K562 (cell line): ENCODE results near the gene BCAR3.

Experiments
- HDAC2 ChIP-seq: fragments of 450-650 bp; IDR thresholded peaks from 2 replicates; pipeline ENCODE4 v1.6.1; 2016; ENCODE audit warnings: mild to moderate bottlenecking
- JUNB ChIP-seq: fragments of 450-650 bp; formaldehyde crosslinking; conservative IDR thresholded peaks from 2 replicates; pipeline ENCODE4 v1.4.0; 2020; ENCODE audit warnings: mild to moderate bottlenecking
- NCOA2 ChIP-seq, 2 experiments: fragments of 450-650 bp; IDR thresholded peaks; 2 replicates each; pipeline ENCODE4 v1.6.1; 2018; ENCODE audit warnings: mild to moderate bottlenecking in 2 of 2, moderate library complexity in 1 of 2; ENCODE audit not compliant: partially characterized antibody in 2 of 2
- SRSF7 ChIP-seq: fragments of 200-400 bp; formaldehyde crosslinking; optimal IDR thresholded peaks from 2 replicates; pipeline ENCODE3; 2017; ENCODE audit warnings: mild to moderate bottlenecking, low read depth, low read length
- YY1 ChIP-seq, 3 experiments: IDR thresholded peaks; 2 replicates each; pipeline ENCODE4 v1.6.1; 2011; ENCODE audit warnings: low read length in 2 of 3, mild to moderate bottlenecking in 2 of 3, moderate library complexity in 2 of 3, borderline replicate concordance in 1 of 3, control low read depth in 1 of 3, low read depth in 1 of 3; ENCODE audit not compliant: insufficient read depth in 3 of 3, insufficient replicate concordance in 2 of 3, control insufficient read depth in 1 of 3, insufficient read length in 1 of 3; ENCODE audit errors: extremely low read depth in 1 of 3
- ZBTB8A ChIP-seq: fragments of 450-650 bp; IDR thresholded peaks from 2 replicates; pipeline ENCODE4 v1.6.1; 2018; ENCODE audit warnings: mild to moderate bottlenecking, moderate library complexity; ENCODE audit not compliant: partially characterized antibody
- ZNF121 ChIP-seq: sonication (generic); formaldehyde crosslinking; conservative IDR thresholded peaks from 2 replicates; pipeline ENCODE4 v1.8.0; 2022; ENCODE audit warnings: missing genetic modification reagents
- ZNF253 ChIP-seq: fragments of 250-450 bp; sonication (Bioruptor Pico); conservative IDR thresholded peaks from 2 replicates; pipeline ENCODE4 v1.6.1; 2021; ENCODE audit warnings: mild to moderate bottlenecking
- TF ChIP-seq, protein P1 (sequence below): sonication (generic); formaldehyde crosslinking; IDR thresholded peaks from 2 replicates; pipeline ENCODE4 v1.4.0; 2020; ENCODE audit warnings: mild to moderate bottlenecking, missing genetic modification reagents
- TF ChIP-seq, protein P2 (sequence below), 3 experiments: IDR thresholded peaks in 2 of 3; conservative IDR thresholded peaks in 1 of 3; 2 replicates each; pipeline ENCODE4 v1.5.1; 2011 to 2012; ENCODE audit warnings: low read length in 3 of 3, mild to moderate bottlenecking in 3 of 3, control low read depth in 2 of 3, improper control_type of control experiment in 1 of 3, inconsistent platforms in 1 of 3, low read depth in 1 of 3, mixed read lengths in 1 of 3, moderate library complexity in 1 of 3; ENCODE audit not compliant: insufficient read depth in 2 of 3
- TF ChIP-seq, protein P3 (sequence below): fragments of 450-650 bp; IDR thresholded peaks from 2 replicates; pipeline ENCODE4 v1.6.1; 2018; ENCODE audit not compliant: partially characterized antibody

DNA sequence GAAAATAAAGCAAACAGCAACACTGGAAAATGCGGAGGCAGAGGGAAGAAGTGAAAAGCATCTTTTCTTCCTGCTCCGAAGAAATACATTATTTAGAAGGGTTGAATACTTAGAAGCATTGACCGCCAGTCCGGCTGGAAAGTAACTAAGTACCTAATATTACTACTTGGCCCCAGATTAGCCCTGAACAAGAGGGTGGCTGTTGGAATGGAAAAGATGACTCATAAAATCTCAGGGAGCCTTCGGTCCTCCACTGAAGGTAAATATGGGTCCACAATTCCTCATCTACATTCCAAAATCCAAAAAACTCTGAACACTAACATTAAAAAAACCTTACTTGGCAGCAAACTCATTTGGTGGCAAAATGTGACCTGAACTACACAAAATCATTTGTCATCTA lies 40.1 kb downstream of the BCAR3 start:
- TF ChIP-seq HDAC2 (no peak), ZNF121 (no peak), ZNF253 (CRISPR knock-in tag) (no peak), SRSF7 (no peak), NCOA2 (IDR thresholded peaks at IDR 0.05; ENCODE audit: partially characterized antibody in 2 of 2) (no peak), ZBTB8A (no peak), JUNB (no peak), YY1 (IDR thresholded peaks at IDR 0.05; ENCODE audit: borderline replicate concordance in 1 of 3, control insufficient read depth in 1 of 3, extremely low read depth in 1 of 3, insufficient read depth in 3 of 3, insufficient read length in 1 of 3, insufficient replicate concordance in 2 of 3, low read depth in 1 of 3, low read length in 2 of 3) (no peak)
- TF ChIP-seq, protein P1, sequence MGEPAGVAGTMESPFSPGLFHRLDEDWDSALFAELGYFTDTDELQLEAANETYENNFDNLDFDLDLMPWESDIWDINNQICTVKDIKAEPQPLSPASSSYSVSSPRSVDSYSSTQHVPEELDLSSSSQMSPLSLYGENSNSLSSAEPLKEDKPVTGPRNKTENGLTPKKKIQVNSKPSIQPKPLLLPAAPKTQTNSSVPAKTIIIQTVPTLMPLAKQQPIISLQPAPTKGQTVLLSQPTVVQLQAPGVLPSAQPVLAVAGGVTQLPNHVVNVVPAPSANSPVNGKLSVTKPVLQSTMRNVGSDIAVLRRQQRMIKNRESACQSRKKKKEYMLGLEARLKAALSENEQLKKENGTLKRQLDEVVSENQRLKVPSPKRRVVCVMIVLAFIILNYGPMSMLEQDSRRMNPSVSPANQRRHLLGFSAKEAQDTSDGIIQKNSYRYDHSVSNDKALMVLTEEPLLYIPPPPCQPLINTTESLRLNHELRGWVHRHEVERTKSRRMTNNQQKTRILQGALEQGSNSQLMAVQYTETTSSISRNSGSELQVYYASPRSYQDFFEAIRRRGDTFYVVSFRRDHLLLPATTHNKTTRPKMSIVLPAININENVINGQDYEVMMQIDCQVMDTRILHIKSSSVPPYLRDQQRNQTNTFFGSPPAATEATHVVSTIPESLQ (CRISPR knock-in tag) = no peak
- TF ChIP-seq, protein P2, sequence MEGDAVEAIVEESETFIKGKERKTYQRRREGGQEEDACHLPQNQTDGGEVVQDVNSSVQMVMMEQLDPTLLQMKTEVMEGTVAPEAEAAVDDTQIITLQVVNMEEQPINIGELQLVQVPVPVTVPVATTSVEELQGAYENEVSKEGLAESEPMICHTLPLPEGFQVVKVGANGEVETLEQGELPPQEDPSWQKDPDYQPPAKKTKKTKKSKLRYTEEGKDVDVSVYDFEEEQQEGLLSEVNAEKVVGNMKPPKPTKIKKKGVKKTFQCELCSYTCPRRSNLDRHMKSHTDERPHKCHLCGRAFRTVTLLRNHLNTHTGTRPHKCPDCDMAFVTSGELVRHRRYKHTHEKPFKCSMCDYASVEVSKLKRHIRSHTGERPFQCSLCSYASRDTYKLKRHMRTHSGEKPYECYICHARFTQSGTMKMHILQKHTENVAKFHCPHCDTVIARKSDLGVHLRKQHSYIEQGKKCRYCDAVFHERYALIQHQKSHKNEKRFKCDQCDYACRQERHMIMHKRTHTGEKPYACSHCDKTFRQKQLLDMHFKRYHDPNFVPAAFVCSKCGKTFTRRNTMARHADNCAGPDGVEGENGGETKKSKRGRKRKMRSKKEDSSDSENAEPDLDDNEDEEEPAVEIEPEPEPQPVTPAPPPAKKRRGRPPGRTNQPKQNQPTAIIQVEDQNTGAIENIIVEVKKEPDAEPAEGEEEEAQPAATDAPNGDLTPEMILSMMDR (IDR thresholded peaks at IDR 0.05 in 2 of 3, conservative IDR thresholded peaks at IDR 0.05 in 1 of 3; ENCODE audit: insufficient read depth in 2 of 3, low read depth in 1 of 3, low read length in 3 of 3) = no peak
- TF ChIP-seq, protein P3, sequence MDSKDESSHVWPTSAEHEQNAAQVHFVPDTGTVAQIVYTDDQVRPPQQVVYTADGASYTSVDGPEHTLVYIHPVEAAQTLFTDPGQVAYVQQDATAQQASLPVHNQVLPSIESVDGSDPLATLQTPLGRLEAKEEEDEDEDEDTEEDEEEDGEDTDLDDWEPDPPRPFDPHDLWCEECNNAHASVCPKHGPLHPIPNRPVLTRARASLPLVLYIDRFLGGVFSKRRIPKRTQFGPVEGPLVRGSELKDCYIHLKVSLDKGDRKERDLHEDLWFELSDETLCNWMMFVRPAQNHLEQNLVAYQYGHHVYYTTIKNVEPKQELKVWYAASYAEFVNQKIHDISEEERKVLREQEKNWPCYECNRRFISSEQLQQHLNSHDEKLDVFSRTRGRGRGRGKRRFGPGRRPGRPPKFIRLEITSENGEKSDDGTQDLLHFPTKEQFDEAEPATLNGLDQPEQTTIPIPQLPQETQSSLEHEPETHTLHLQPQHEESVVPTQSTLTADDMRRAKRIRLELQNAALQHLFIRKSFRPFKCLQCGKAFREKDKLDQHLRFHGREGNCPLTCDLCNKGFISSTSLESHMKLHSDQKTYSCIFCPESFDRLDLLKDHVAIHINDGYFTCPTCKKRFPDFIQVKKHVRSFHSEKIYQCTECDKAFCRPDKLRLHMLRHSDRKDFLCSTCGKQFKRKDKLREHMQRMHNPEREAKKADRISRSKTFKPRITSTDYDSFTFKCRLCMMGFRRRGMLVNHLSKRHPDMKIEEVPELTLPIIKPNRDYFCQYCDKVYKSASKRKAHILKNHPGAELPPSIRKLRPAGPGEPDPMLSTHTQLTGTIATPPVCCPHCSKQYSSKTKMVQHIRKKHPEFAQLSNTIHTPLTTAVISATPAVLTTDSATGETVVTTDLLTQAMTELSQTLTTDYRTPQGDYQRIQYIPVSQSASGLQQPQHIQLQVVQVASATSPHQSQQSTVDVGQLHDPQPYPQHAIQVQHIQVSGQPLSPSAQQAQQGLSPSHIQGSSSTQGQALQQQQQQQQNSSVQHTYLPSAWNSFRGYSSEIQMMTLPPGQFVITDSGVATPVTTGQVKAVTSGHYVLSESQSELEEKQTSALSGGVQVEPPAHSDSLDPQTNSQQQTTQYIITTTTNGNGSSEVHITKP = no peak
